Measurements from ENCODE around the gene CD52.

CD52 gene

GRCh38 chr1:26359981-26360806 lies 42.4 kb downstream of the CD52 start:
- H3K9ac ChIP-seq (ENCODE audit: low read length): no peak overlapping the region
- H3K27me3 ChIP-seq (ENCODE audit: control insufficient read depth, insufficient read depth, low read length): peaks cover 16% of the 10 kb centered on the region
- peak overlapping the region; percentile 42 for H3K4me3 ChIP-seq (ENCODE audit: low read length)

DNA sequence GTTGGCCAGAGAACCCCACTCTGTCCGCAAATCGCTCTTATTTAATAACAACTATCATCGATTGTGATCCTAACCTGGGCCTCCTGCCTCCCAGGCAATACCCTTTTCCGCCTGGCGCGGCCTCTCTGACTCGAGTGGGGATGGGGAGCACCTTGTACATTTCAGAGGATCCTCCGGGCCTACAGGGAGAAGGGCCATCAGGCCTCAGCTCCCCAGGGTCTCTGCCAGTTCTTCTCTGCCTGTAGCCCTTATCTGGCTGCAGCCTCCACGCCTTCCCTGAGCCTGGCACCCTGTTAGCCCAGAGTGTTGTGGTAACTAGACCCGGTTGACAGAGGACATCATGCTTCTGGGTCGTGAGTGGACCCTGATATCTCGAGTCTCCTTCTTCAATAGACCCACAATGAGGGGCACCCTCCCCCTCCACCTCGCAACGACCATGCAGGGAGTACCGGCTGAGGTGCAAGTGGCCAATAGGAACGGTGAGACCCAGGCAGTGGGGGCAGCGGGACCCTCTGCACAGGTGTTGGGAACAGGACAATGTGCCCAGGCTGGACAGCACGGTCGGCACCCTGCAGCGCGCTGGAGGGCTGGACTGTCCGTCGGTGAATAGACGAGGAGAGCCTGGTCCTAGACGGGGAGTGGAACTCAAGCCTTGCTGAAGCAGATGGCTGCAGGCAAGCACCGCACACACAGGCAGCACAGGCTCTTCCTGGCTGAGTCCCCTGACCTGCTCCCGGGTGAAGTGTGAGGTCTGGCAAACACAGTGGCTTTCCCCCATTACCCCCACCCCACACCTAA lies 43.2 kb downstream of the CD52 start:
- Histone ChIP-seq H3K27ac (ENCODE audit: low read depth, low read length) (no peak overlapping the region), H3K36me3 (ENCODE audit: control insufficient read depth, insufficient read depth, low read length) (no peaks in the 10 kb centered on the region), H3K9ac (ENCODE audit: low read length) (no peak overlapping the region), H3K4me3 (ENCODE audit: low read length) (peak overlapping the region; percentile 42), H3K27me3 (ENCODE audit: control insufficient read depth, insufficient read depth, low read length) (peaks cover 16% of the 10 kb centered on the region), H3K4me1 (ENCODE audit: control insufficient read depth, insufficient read depth, low read length) (no peaks in the 10 kb centered on the region)

More at GRCh38 chr1:26359981-26360806, 42.4 kb downstream of the CD52 start:
- H3K36me3 ChIP-seq (ENCODE audit: control insufficient read depth, insufficient read depth, low read length): no peaks in the 10 kb centered on the region
- H3K4me1 ChIP-seq (ENCODE audit: control insufficient read depth, insufficient read depth, low read length): no peaks in the 10 kb centered on the region
- H3K27ac ChIP-seq (ENCODE audit: low read depth, low read length): no peak overlapping the region

DNA sequence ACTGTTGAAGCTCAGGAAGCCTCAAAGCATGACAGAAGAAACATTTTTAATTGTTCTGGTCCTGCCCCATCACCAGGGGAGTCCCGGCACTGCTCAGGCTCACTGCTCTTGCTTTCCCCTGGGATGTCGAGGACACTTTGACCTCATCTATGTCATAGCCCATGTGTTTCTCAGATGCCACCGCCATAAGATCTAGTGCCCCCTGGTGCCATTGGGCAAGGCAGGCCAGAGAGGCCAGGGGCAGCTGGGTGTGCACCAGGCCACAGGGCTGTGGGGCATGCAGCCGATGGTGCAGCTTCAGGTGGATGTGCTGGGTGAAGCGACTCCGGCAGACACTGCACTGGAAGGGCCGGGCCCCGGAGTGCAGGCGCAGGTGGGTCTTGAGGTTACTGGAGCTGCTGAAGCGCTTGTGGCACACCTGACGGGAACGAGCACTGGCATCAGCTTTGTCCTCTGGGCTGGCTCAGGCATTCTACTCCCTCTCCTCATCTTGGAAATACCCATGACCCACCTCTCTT lies 43.9 kb downstream of the CD52 start:
- Histone ChIP-seq H3K36me3 (ENCODE audit: control insufficient read depth, insufficient read depth, low read length) (no peaks in the 10 kb centered on the region), H3K27ac (ENCODE audit: low read depth, low read length) (no peak overlapping the region), H3K27me3 (ENCODE audit: control insufficient read depth, insufficient read depth, low read length) (peaks cover 16% of the 10 kb centered on the region), H3K9ac (ENCODE audit: low read length) (no peak overlapping the region), H3K4me3 (ENCODE audit: low read length) (no peak overlapping the region), H3K4me1 (ENCODE audit: control insufficient read depth, insufficient read depth, low read length) (no peaks in the 10 kb centered on the region)

DNA sequence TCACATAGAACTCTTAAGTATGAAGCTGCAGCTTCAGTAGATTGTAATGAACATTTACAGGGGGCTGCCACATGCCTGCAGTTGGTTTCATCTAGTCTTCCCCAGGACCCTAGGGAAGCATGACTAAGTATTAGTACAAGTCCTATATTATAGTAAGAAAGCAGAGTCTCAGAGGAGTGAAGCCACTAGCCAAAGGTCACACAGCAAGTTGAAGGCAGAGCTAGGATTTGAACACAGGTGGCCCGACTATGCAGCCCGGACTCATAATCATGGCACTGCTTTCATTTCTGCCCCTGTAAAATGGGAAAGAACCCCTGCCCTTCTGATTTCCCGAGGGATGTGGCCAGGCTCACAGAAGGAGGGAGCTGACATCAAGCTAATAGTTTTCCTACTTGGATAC lies 44.6 kb downstream of the CD52 start:
- H3K27me3 ChIP-seq (ENCODE audit: control insufficient read depth, insufficient read depth, low read length): peaks cover 16% of the 10 kb centered on the region

DNA sequence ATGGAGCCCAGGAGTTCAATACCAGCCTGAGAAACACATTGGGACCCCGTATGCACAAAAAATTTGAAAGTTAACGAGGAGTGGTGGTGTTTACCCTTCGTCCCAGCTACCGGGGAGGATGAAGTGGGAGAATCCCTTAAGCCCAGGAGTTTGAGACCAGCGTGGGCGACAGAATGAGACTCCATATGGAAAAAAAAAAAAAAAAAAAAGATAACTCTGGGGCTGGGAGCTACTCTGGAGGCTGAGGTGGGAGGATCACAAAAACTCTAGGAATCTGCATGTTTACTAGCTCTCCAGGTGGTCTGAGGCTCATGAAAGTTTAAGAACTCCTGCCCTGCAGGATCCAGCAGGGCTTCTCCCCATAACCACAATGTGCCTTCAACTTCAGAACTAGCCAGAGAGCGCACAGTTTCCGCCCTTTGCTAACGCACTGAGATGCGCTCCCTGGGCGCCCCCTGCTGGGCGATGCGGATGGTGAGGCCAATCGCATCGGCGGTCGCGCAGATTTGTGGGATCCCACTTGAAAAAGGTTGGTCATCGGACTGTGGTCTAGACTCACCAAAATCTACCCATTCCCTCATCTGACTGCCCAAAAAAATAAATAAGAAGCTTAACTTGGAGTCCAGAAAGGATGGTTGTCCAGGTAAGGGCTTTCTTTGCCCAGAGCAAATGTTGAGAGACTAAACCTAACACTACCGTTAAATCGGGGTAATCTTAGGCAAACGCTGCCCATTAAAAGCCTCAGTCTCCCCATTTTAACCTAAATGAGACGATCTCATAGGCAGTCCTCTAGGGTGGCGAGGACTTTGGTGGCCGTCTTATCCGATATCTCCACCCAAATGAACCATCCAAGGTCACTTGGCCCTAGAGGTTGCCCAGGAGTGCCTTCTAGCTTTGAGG lies 46.0 kb downstream of the CD52 start:
- no peaks in the 10 kb centered on the region for H3K36me3 ChIP-seq (ENCODE audit: control insufficient read depth, insufficient read depth, low read length)
- no peak overlapping the region for H3K4me3 ChIP-seq (ENCODE audit: low read length)
- no peak overlapping the region for H3K27ac ChIP-seq (ENCODE audit: low read depth, low read length)
- no peak overlapping the region for H3K9ac ChIP-seq (ENCODE audit: low read length)
- no peaks in the 10 kb centered on the region for H3K4me1 ChIP-seq (ENCODE audit: control insufficient read depth, insufficient read depth, low read length)
- peaks cover 16% of the 10 kb centered on the region for H3K27me3 ChIP-seq (ENCODE audit: control insufficient read depth, insufficient read depth, low read length)

More for the DNA sequence above, 44.6 kb downstream of the CD52 start:
- Histone ChIP-seq H3K4me1 (ENCODE audit: control insufficient read depth, insufficient read depth, low read length) (no peaks in the 10 kb centered on the region), H3K4me3 (ENCODE audit: low read length) (no peak overlapping the region), H3K9ac (ENCODE audit: low read length) (no peak overlapping the region), H3K27ac (ENCODE audit: low read depth, low read length) (no peak overlapping the region), H3K36me3 (ENCODE audit: control insufficient read depth, insufficient read depth, low read length) (no peaks in the 10 kb centered on the region)

- peaks cover 16% of the 10 kb centered on the region for H3K27me3 ChIP-seq (ENCODE audit: control insufficient read depth, insufficient read depth, low read length)
- no peak overlapping the region for H3K4me3 ChIP-seq (ENCODE audit: low read length)
- no peak overlapping the region for H3K9ac ChIP-seq (ENCODE audit: low read length)
- H3K4me1 ChIP-seq (ENCODE audit: control insufficient read depth, insufficient read depth, low read length): no peaks in the 10 kb centered on the region
- no peaks in the 10 kb centered on the region for H3K36me3 ChIP-seq (ENCODE audit: control insufficient read depth, insufficient read depth, low read length)
- no peak overlapping the region for H3K27ac ChIP-seq (ENCODE audit: low read depth, low read length)
Measured at GRCh38 chr1:26364956-26365355, 47.2 kb downstream of the CD52 start.

DNA sequence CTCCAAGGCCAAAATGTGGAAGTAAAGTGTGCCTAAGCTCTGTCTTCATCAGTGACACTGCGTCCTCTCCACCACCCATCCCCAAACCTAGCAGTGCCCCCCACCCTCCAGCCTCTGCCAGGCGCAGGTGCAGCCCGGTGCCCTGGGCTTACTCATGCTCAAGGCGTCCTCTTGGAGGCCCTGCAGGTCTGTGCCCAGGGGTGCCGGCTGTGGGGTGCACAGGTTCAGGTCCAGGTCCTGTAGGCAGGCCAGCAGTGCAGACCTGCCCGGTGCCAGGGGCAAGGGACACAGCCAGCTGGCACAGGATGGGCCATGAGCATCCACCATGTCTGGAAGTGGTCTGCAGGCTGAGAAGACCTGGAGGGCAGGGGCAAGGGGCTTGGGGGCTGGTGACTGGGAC lies 49.7 kb downstream of the CD52 start:
- H3K9ac ChIP-seq (ENCODE audit: low read length): no peak overlapping the region
- no peak overlapping the region for H3K27ac ChIP-seq (ENCODE audit: low read depth, low read length)
- no peaks in the 10 kb centered on the region for H3K27me3 ChIP-seq (ENCODE audit: control insufficient read depth, insufficient read depth, low read length)

GRCh38 chr1:26368006-26368405 lies 50.2 kb downstream of the CD52 start:
- Histone ChIP-seq H3K27ac (ENCODE audit: low read depth, low read length) (no peak overlapping the region), H3K4me1 (ENCODE audit: control insufficient read depth, insufficient read depth, low read length) (no peaks in the 10 kb centered on the region), H3K9ac (ENCODE audit: low read length) (no peak overlapping the region), H3K36me3 (ENCODE audit: control insufficient read depth, insufficient read depth, low read length) (no peaks in the 10 kb centered on the region), H3K27me3 (ENCODE audit: control insufficient read depth, insufficient read depth, low read length) (no peaks in the 10 kb centered on the region), H3K4me3 (ENCODE audit: low read length) (no peak overlapping the region)

More for the DNA sequence above, 49.7 kb downstream of the CD52 start:
- no peak overlapping the region for H3K4me3 ChIP-seq (ENCODE audit: low read length)
- H3K4me1 ChIP-seq (ENCODE audit: control insufficient read depth, insufficient read depth, low read length): no peaks in the 10 kb centered on the region
- no peaks in the 10 kb centered on the region for H3K36me3 ChIP-seq (ENCODE audit: control insufficient read depth, insufficient read depth, low read length)

GRCh38 chr1:26368486-26368885 lies 50.7 kb downstream of the CD52 start:
- H3K9ac ChIP-seq (ENCODE audit: low read length): no peak overlapping the region
- no peaks in the 10 kb centered on the region for H3K36me3 ChIP-seq (ENCODE audit: control insufficient read depth, insufficient read depth, low read length)
- H3K27ac ChIP-seq (ENCODE audit: low read depth, low read length): no peak overlapping the region
- H3K4me3 ChIP-seq (ENCODE audit: low read length): no peak overlapping the region
- no peaks in the 10 kb centered on the region for H3K27me3 ChIP-seq (ENCODE audit: control insufficient read depth, insufficient read depth, low read length)
- H3K4me1 ChIP-seq (ENCODE audit: control insufficient read depth, insufficient read depth, low read length): no peaks in the 10 kb centered on the region

All from rectal smooth muscle tissue (tissue), 1 donor.